ENCODE results near the gene BTBD6.

The BTBD6 gene

DNA sequence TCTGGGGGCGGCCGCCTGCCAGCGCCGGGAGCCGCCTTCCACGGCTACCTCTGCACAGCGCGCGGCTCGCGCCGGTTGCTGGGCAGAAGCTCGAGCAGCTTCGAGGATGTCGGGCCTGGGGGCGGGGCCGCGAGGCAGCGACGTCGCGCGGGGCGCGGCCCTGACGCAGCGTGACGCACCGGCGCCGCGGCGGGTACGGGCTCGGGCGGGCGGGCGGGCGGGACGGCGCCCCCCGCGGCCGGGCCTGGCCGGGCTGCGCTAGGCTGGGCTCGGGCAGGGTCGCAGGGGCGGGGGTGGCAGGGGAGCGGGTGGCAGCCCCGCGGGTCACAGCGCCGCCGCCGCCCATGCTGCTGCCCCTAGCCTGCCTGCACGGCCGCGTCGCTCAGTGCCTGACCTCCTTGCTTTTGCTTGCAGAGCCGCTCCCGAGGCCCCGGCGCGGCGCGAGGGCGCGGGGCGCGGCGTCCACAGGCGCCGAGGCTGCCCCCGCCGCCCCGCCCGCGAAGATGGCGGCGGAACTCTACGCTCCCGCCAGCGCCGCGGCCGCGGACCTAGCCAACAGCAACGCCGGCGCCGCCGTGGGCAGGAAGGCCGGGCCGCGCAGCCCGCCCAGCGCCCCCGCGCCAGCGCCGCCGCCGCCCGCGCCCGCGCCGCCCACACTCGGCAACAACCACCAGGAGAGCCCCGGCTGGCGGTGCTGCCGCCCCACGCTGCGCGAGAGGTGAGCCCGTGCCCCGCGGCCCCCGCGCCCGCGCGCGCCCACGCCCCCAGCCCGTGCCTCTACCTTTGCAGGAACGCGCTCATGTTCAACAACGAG is at the start of gene BTBD6:
Gene BTBD6, plus strand, starts transcription at position 166 of the 814 bp plus-strand sequence. Its CDS starts 179 bp downstream, at position 345.
- DNase-seq (ENCODE audit: low read depth, low spot score): peak; percentile 73

DNA sequence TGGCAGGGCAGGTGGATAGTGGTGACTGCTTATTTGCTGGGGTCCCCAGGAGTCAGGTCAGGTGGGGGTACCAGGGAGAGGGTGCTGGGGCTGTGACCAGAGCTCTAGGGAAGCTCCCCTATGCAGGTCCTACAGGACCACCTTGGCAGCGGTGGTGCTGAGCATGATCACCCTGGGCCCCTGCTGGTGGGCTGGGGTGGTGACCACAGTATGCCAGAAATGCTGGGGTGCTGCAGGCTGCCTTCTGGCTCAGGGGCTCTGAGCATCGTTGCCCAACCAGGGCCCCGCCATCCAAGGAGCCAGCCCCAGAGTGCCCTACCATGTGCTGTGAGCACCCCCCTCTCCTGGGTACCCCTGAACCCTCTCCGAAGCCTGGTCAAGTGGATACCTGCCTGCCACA is 49.7 kb upstream of the BTBD6 start:
- no peak for DNase-seq (ENCODE audit: low read depth, low spot score)

DNA sequence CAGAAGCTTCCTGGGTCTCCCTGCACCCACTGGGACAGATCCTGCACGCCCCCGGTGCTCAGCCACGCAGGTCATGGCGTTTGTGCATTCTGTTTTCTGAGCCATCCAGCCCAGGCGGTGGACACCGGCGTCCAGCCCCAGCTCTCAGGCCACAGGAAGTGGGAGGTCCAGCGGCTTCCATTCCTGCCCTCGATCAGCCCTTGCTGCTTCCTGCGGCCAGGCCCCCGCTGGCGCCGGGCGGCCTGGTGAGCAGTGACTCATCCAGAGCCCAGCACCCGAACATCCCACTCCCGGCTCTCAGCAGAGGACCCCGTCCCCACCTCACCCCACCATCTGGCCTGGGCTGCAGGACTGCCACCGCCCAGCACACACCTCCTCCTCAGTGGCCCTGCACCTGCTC is 49.2 kb upstream of the BTBD6 start:
- DNase-seq (ENCODE audit: low read depth, low spot score): no peak

DNA sequence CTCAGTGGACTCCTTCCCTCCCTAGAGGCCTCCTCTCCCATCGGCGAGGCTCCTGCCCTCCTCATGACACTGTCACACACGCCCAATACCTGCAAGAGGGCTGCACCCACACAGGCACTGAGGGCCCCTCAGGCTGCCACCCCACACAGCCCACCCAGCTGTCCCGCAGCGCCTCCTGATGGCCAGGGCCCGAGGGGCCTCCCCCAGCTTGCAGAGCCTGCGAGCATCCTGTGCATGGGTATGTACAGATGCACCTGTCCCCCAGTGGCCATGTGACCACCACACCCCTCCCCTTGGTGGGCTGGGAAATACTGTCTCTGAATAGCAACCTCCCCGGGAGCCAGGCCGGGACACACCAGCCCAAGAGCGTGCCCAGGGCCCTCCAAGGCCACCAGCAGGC is 48.3 kb upstream of the BTBD6 start:
- no peak for DNase-seq (ENCODE audit: low read depth, low spot score)

DNA sequence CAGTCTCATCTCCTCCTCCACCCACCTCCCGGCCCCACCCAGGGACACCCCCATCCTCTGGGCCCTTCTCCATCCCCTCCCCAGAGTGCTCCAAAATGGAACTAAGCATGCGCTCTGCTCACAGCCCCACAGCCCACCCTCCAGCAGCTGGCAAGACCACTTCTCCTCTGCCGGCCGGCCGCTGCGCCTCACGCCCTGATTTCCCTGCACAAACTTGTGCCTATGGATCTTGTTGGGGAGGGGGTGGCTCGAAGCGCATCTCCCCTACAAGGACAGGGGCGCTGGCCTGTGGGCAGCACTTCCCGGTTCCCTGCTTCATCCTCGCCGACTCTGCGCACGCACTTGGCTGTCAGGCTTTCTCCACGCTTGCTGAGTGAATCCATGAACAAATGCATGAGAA is 47.7 kb upstream of the BTBD6 start:
- no peak for DNase-seq (ENCODE audit: low read depth, low spot score)

DNA sequence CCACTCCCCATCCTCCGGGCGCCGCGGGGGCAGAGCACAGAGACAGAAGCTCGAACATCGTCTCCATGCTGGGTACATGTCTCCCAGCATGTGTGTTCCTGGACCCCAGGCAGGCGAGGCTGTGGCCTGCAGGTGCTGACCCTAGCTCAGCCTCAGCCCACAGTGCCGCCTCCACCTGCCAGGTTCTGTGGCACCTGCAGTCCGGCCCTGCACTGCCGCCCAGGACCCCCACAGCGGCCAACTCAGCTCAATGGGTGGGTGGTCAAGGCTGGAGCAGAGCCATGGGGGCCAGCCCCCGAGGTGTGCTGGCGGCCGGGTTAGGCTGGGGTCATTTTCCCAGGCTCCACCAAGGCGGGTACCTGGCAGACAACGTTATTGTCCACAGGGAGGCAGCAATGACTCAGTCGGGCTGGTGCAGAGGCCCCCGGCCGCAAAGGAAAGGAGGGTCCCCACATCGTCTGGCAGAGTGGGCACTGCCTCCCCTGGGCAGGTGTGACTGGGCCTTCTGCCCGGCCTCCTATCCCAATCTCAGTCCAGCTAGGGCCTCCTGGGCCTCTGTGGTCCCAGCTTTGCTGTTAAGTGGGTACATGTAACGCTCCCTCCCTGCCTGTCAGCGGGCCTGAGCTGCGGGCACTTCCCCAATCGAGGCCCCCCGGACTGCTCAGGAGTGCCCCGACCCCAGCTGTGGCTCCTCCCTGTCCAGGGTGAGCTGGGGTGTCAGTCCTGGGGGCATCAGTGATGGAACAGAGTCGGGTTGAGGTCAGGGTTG is 47.0 kb upstream of the BTBD6 start:
- DNase-seq (ENCODE audit: low read depth, low spot score): no peak

DNA sequence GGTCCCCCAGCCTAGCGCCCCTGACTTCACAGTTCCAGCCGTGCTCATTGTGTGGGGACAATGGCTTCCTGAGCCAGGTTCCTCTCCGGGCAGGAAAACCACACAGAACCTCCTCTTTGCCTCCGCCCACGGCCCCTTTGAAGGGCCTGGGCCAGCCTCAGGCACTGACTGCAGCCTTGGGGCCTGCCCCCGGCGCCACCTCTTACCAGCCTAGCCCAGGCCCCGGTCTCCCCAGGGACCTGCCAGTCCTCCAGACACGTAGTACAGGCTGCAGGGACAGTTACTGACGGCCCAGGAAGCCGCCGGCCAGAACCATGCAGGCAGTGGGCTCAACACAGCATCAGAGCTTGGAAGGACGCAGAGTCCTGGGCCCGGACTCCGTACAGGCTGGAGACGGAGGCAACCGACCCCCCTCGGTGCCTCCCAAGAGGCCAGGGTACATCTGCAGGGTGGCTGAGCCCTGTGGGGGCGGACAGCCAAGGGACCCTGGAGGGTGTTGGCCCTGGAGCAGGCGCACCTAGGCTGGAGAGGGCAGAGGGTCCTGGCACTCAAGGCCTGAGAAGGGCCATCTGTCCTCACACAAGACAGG is 46.3 kb upstream of the BTBD6 start:
- no peak for DNase-seq (ENCODE audit: low read depth, low spot score)

DNA sequence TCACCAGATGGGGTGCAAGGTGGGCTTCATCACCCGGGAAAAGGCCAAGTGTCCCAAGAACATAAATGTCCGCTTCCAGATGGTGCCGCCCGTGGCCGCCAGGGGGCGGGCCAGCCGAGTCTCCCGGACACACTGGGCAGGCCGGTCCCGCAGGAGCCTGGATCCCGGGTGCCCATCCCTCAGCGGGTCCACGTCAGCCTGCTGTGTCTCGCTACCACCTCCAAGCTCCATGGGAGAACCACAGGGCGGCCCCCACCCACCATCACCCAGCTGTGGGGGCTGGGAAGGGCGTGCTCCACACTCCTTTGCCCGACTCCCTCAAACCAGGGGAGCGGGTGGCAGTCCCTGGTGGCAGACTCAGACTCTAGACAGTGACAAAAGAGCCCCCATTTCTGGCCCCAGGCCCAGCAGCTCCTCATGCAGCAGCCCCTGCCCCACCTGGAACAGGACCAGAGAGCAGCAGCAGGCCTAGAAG is 45.2 kb upstream of the BTBD6 start:
- peak; percentile 34 for DNase-seq (ENCODE audit: low read depth, low spot score)

DNA sequence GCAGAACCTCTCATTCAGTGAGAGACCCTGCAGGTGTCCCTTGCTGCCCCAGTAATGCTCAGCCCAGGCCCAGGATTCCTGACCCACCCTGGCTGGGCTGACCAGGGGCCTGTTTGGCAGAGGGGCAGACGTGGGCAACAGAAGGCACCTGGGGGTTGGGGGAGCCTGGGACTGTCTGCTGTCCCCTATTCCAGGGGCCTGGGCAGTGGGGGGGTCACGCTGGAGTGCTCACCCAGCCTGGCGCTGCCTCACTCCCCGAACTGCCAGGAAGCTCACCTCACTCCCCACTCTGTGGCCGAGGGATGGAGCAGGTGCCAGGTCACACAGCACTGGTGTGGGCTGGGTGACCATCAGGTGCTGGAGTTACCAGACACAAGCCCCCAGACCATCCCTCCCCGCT is 44.6 kb upstream of the BTBD6 start:
- no peak for DNase-seq (ENCODE audit: low read depth, low spot score)

DNA sequence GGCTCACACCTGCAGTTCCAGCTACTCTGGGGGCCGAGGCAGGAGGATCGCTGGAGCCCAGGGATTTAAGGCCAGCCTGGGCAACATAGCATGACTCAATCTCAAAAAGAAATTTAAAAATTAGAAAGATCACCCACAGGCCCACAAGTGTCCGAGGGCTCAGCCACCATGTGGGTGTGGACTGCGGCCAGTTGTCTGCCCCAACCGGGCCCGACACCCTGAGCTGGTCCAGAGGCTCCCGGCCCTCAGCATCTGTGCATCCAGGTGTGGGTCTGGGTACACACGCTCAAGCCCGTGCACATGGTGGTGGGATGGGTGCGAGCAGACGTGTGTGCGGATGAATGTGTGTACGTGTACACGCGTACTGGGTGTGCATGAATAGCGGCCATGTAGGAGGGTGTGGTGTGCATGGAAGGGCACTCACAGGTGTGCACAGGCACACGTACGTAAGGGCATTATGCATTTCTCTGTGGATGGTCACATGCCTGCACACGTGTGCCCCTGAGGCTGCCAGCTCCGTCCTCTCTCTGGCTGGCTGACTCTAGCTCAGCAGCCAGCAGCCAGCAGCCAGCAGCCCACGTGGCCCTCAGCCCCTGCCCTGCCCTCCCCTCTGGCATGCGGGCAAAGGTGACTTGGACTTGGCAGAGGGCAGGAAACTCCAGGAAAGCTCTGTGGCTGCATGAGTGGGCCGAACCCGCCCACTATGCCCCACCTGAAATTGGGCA is 44.0 kb upstream of the BTBD6 start:
- no peak for DNase-seq (ENCODE audit: low read depth, low spot score)

DNA sequence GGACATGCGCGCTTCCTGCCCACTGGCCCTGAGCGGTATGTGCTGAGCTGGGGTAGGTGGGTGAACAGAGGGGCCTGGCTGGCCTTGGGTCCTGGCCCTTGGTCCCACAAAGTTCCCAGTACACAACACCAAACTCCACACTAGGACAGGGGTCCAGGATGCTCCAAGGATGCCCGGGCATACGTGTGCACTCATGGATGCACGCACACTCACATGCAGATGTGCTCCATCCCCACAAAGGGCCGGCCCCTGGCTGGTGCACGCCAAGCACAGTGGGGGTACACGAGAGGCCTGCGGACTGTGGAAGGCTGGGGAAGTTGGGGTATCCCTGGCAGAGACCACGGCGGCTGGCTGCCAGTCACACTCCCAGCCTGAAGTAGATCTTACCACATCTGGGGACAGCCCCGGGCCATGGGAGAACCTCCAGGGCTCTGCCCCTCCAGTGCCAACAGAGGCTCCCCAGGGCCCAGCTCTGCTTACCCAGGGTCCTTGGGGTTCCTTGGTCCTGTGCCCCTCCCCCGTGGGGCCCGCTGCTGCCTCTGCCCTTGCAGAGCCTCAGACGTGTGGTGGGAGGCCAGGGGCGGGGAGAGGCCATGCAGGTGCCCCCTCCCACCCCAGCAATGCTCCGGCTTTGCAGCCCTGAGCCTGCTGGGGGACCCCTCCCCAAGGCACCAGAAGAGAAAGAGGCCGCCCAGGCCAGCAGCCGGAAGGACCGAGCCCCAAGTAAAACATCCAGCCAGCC is 43.2 kb upstream of the BTBD6 start:
- DNase-seq (ENCODE audit: low read depth, low spot score): no peak

DNA sequence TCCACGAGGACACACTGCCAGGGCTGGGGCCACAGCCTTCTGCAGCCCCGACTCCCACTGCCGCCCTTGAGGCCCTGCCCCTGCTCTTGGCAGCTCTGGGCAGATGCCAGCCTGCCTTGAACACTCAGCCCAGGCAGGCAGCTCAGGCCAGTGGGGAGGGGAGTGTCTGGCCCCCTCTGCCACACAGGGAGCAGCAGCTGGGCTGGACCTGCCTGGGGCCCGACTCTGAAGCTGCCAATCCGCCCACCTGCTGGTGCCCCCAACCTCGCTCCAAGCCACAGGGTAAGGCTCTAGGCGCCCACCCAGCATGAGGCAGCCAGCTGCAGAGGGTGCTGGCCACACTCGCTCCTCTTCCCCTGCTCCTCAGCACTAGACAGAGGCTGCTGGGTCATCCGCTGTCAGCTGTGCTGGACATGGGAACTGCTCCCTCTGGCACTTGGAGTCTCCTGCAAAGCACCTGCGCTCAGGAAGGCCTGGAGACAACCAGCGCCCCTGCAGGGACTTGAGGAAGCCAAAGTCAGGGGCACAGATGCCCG is 42.6 kb upstream of the BTBD6 start:
- DNase-seq (ENCODE audit: low read depth, low spot score): no peak

DNA sequence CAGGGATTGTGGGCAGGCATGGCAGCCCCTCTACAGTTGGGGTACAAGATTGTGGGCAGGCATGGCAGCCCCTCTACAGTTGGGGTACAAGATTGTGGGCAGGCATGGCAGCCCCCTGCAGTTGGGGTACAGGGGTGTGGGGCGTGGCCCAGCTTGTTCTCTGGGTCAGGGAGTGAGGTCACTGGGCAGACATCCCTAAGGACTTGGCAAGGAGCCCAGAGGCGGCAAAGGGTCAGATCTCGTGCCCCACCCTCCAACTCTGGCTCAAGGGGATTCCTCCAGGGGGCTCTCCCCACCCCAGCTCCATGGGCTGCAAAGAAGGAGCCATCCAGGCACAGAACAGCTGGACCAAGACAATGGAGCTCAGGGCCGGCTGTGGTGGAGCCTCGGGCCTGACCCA is 41.5 kb upstream of the BTBD6 start:
- no peak for DNase-seq (ENCODE audit: low read depth, low spot score)

DNA sequence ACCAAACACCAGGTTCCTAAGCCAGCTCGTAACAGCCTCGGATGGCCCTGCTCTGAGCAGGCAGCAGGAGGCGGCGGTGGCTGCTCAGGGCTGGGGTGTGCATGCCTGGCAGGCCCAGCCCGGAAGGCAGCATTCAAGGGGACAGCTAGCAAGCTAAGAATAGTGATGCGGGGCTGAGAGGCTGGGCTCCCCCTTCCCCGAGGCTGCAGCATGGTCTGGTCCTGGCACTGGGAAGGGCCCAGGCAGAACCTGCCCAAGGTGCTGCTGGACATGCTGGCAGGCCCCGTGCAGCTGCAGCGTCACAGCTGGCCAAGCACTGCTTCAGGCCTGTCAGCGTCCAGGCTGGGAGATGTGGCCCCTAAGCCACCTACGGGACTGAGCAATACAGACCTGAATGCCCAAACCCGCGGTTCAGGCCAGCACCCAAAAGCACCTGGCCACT is 40.9 kb upstream of the BTBD6 start:
- DNase-seq (ENCODE audit: low read depth, low spot score): no peak

DNA sequence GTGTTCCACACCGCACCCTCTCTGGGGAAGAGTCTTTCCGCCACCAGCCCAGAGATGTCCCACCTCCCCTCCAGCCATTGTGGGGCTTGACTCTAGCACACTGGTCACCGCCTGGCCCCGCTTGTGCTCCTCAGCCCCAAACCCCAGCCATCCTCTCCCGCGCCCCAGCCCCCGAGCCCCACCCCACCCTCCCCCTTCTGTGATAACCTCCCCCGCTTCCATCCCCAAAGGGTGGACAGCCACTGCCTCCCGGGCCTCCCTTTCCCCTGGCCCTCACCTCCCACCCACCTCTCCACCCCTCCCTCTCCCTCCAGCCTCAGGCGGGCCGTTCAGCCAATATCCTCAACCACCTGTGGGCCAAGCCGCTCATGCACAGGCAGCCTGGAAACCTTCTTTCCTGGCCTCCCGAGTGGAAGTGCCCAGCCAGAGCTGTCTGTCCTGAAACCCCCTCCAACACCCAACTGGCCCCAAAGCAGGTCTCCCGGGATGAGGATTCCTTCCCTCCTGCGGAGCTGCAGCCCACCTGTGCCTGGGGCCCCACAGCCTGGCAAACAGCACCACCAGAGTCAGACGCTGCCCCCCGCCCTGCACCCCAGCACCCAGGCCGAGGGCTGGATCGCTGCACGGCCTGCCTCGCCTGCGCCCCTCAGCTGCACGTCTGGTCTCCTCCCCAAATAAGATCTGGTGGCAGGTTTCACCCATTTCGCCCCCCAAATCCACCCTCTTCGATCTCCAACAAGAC is 40.2 kb upstream of the BTBD6 start:
- no peak for DNase-seq (ENCODE audit: low read depth, low spot score)

DNA sequence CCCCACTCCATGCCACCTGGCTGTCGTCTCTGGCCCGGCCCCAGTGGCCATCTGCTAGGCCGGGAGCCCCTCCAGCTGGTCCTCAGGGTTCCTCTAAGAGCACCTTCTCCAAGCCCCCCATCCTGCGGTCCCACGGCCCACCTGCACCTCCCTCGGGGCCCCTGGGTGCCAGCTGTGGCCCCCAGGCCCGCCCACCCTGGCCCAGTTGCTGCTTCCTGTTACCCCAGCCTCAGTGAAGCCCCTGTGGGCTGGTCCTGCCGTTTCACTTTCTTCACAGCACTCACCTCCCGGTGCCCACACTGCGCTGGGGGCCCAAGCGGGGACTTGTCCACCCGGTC is 39.6 kb upstream of the BTBD6 start:
- DNase-seq (ENCODE audit: low read depth, low spot score): no peak

DNA sequence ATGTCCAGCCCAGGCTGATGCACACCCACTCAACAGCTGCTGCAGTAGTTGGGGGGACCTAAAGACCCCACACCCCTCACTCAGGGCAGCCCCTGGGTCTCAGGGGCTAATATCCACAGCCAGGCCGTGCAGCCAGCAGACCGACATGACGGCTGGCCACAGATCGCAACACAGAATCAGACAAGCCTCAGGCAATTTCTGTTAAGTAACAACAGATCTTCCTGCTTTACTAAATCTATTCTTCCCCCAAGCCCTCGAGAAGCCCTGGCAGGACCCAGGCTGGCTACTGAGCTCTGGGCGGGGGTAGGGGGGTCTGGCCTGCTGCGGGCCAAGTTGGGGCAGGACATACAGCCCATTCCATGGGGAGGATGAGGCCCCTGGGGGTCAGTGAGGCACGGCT is 39.2 kb upstream of the BTBD6 start:
- DNase-seq (ENCODE audit: low read depth, low spot score): no peak

DNA sequence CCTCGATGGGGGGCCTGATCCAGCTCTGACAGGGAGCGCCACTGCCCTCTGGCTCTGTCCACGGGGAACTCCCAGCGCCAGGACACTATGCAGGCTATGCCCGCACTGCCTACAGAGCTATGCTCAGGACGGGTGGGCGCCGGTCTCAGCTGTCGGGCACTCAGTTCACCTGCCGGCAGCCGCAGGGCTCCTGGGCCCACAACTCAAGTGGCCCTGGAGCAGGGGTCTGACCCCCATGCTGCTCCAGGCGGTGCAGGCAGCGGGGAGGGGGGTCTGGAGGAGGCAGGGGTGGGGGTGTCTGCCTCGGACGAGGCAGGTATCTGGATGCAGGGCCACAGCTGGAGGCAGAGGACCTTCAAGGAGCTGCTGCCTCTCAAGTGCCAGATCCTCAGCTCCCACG is 38.7 kb upstream of the BTBD6 start:
- DNase-seq (ENCODE audit: low read depth, low spot score): no peak

DNA sequence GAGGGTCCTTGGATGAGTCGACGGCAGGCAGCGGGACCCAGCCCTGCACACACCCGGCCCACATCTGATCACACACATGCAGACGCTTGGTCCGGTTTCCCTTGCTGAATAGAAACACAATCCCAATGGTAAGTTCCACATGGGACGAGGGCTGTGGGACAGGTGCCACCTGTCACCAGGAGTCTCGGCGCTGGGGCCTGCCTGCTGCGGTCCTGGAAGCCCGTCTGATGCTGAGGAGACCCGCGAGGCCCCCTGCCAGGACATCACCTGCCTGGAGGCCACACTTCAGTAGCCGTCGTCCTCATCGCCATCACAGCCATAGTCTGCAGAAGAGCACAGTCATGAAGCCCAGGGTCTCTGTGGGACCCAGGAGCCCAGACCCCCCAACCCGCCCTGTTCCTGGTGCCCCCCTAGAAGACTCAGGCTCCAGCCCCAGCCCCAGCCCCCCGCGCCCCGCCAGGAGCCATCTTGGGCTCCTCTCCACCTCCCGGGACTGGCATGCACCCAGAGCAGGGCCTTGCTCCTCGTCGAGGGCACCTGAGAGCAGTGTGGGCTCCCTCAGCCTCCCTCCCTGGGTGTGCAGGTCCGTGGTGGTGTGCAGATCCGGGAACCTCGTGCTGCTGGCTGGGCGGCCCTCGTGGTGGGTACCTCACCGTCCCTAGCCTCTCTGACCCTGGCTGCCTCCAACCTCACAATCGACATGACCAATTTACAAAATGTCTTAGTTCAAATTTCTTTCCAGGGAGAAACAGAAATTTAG is 37.9 kb upstream of the BTBD6 start:
- DNase-seq (ENCODE audit: low read depth, low spot score): no peak
